ENCODE data around the gene LBR. TPM values are rescaled to one million over a fixed set of nuclear protein-coding genes. Genes with fewer than 3 reads are reported as not detected.
A peak's percentile ranks its signal among the peaks of the same experiment; 100 is the strongest.

Gene LBR
- total and polyA plus RNA-seq, 2 of the 4 experiments (the other 2 are of a cell fraction), result 21.3 to 24.9 TPM

- H3K4me2 ChIP-seq (ENCODE audit: low read depth, low read length), result no peak overlapping the region
- CTCF ChIA-PET, result no interaction called here
These were observed 61.8 kb downstream of the LBR start for GRCh38 chr1:225366018-225366417.

More at GRCh38 chr1:225366018-225366417, 61.8 kb downstream of the LBR start:
- intact Hi-C loops (cut with micrococcal nuclease), result no loop called here
- Histone ChIP-seq H3K18ac (ENCODE audit: low read depth, low read length) (no peak overlapping the region), H3K4ac (ENCODE audit: low read depth, low read length) (no peak overlapping the region), H4K20me1 (ENCODE audit: insufficient read depth, low read length) (no peaks in the 10 kb centered on the region), H3K14ac (replicated peaks; ENCODE audit: low read depth, low read length) (no peak overlapping the region), H3K9me3 (ENCODE audit: control insufficient read depth, insufficient read depth, low read length) (no peaks in the 10 kb centered on the region), H3K27ac (ENCODE audit: insufficient read depth, low read length) (no peak overlapping the region), H2BK15ac (ENCODE audit: low read depth, low read length) (no peak overlapping the region), H2BK20ac (ENCODE audit: low read depth, low read length) (no peak overlapping the region), H3K9ac (ENCODE audit: low read depth, low read length) (no peak overlapping the region), H4K8ac (ENCODE audit: low read depth in 2 of 2, low read length in 2 of 2) (no peak overlapping the region), H3K56ac (ENCODE audit: extremely low read depth, insufficient read depth, low read length) (no peak overlapping the region), H3K79me1 (ENCODE audit: low read depth in 1 of 2, low read length in 2 of 2) (no peaks in the 10 kb centered on the region), H3K4me3 (ENCODE audit: insufficient read depth, low read depth, low read length) (no peak overlapping the region), H3K36me3 (ENCODE audit: control insufficient read depth, insufficient read depth, low read length) (no peaks in the 10 kb centered on the region), H4K91ac (ENCODE audit: insufficient read depth, low read depth, low read length) (no peak overlapping the region), H2AK9ac (replicated peaks; ENCODE audit: low read depth, low read length, poor library complexity) (no peak overlapping the region), H2AFZ (replicated peaks; ENCODE audit: low read length, poor library complexity) (no peak overlapping the region), H2BK120ac (ENCODE audit: low read depth, low read length) (no peak overlapping the region), H3K27me3 (ENCODE audit: control insufficient read depth, insufficient read depth, low read length) (peaks cover 5% of the 10 kb centered on the region), H4K5ac (ENCODE audit: low read depth, low read length) (no peak overlapping the region), H2AK5ac (ENCODE audit: low read depth, low read length) (no peak overlapping the region), H3K4me1 (ENCODE audit: control insufficient read depth, insufficient read depth, low read length) (no peaks in the 10 kb centered on the region), H3K23ac (ENCODE audit: low read depth, low read length) (no peak overlapping the region), H3K9me1 (ENCODE audit: insufficient read depth, low read length) (no peaks in the 10 kb centered on the region), H2BK5ac (ENCODE audit: low read depth, low read length, poor library complexity, severe bottlenecking) (no peak overlapping the region)
- TF ChIP-seq MAFK (IDR thresholded peaks at IDR 0.05; ENCODE audit: low read depth, low read length), result peak; percentile 66
- no peak for TF ChIP-seq CEBPB (IDR thresholded peaks at IDR 0.05; ENCODE audit: low read depth, low read length)
- DNase-seq (no peak), ATAC-seq (ENCODE audit: low read depth) (no peak)
- dilution Hi-C loops (cut with HindIII; ENCODE audit: low sequenced_read_pairs, unreplicated experiment), result no loop called here
- POLR2A ChIA-PET (ENCODE audit: unreplicated experiment), result no interaction called here
- no TSS peak for BruUV-seq (replicated peaks)
- in situ Hi-C loops (cut with MboI; ENCODE audit: low sequenced_read_pairs), result no loop called here

All from IMR-90 (cell line).